GM19099 (cell line): Measurements from ENCODE around the gene GOLGA3.

Experiments used
- POLR2A ChIP-seq: IDR thresholded peaks from 3 replicates; pipeline ENCODE4 v1.6.1; 2011; ENCODE audit warnings: low read depth; ENCODE audit not compliant: insufficient read length; ENCODE audit errors: extremely low read depth

The GOLGA3 gene

DNA sequence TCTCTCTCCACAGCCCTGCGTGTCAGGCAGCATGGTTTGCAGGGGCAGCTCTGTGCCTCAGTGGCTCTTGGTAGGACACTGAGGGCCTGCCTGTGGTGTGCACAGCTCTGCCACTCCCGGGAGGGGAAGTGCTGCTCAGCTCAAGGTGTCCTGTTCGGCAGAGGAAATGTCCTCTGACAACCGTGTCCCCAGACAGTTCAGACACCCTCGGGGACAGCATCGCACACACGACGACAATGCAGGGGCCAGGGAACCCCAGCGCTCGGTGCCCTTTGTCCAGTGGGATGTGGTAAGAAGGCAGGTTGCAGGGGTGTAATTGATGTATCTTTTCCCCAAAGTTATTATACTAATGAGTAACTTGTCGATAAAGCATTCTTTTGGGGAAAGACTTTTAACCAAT lies 81.3 kb downstream of the GOLGA3 start:
- no peak for TF ChIP-seq POLR2A

DNA sequence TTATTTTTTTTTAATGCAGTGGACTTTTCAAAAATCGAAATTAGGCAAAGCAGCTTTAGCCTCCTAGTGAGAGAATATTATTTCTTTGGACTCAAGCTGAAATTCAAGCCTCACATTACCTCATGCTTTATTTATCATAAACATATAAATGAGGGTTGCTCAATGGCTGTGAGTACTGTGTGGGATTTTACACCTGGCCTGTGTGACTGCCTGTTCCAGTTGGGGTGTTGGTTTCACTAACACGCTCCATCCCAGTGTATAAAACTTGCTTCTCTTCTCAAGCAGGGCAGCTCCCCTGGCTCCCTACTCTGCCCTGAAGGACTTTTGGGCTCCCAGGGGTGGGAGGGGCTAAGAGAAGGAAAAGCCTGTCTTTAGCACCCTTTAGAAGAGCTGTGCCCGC lies 82.1 kb downstream of the GOLGA3 start:
- TF ChIP-seq POLR2A: no peak

DNA sequence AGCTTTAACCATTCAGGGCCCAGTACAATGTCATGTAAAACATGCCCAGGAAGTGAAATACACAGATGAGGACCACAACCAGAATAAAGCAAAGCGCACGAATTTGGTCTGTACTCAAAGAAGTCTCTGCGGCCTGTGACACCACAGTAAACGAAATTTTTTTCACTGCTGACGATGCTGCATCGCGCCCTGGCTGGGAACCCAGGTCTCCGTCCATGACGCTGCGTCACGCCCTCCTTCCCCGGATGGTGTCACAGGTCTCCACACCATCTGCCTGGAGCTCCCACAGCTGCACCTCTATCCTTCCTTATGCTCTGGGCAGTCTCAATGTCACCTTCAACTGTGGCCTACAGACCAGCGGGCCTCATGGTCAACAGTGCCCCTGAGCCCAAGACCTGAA lies 84.8 kb downstream of the GOLGA3 start:
- no peak for TF ChIP-seq POLR2A

DNA sequence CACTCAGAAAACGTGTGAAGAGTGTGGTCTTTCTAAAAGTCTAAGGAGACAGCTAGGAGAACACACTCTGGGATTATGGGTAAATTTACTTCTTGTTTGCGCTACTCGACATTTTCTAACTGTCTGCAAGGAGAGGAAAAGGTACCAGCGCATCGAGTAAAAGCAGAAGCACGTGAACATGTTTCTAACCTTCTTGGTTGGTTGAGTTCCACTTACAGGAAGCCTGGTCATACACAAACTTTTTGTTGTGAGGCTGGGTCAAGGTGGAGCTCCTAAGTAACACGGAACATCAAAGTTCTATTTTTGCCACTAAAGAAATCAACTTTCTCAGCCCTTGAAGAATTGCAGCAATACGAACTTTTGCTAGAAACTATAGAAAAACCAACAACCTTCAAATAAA lies 87.0 kb downstream of the GOLGA3 start:
- TF ChIP-seq POLR2A: no peak

- no peak for TF ChIP-seq POLR2A
These were observed 88.0 kb downstream of the GOLGA3 start for GRCh38 chr12:132740652-132741051.

- TF ChIP-seq POLR2A: no peak
These were observed 88.4 kb downstream of the GOLGA3 start for GRCh38 chr12:132740313-132740646.

GRCh38 chr12:132739600-132740312 lies 88.9 kb downstream of the GOLGA3 start:
- no peak for TF ChIP-seq POLR2A

DNA sequence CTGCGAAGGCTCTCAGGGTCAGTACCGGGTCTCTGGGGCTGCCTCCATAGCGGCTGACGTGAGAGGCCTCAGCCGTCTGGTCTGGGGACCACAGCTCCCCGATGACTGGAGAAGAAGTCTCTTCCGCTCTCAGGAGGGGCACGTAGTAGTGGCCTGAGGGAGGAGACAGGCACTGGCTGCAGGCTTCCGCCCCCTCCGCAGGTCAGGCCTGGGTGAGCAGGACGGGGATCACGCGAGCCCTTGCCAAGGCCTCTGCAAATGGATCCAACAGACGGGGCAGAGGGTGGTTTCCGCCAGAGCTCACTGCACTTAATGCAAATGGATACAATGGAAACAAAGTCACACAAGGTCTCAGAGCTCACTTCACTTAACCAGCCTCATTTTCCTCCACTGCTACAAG lies 91.8 kb downstream of the GOLGA3 start:
- no peak for TF ChIP-seq POLR2A

GRCh38 chr12:132736378-132736777 lies 92.3 kb downstream of the GOLGA3 start:
- TF ChIP-seq POLR2A: no peak

GRCh38 chr12:132735496-132735895 lies 93.2 kb downstream of the GOLGA3 start:
- no peak for TF ChIP-seq POLR2A

GRCh38 chr12:132734206-132734605 lies 94.5 kb downstream of the GOLGA3 start:
- TF ChIP-seq POLR2A: no peak

DNA sequence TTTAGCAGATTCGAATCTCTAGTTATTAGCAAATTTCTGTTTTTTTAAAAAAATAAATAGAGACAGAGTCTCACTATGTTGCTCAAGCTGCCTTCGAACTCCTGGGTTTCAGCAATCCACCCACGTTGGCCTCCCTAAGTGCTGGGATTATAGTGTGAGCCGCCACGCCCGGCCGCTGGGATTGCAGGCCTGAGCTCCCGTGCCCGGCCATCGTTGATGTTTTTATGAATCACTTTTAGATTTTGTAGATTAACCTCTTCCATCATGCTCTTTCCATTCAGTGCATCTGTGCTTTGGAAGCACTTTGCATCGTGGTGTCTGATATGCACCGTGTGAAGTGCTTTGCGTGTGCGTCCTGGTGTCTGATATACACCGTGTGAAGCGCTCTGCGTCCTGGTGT lies 97.1 kb downstream of the GOLGA3 start:
- no peak for TF ChIP-seq POLR2A

DNA sequence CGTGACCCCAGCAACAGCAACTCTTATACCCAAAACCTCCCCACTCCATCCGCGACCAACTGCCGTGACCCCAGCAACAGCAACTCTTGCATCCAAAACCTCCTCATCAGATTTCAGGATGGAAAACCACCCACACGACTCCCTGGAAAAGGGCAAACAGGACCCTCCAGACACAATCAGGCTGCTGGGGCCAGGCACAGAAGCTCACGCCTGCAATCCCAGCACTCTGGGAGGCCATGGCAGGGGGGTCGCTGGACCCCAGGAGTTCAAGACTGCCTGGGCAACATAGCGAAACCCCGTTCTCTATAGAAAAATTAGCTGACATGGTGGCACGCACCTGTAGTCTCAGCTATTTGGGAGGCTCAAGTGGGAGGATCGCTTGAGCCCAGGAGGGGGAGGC lies 98.3 kb downstream of the GOLGA3 start:
- no peak for TF ChIP-seq POLR2A

- no peak for TF ChIP-seq POLR2A
These were observed 98.9 kb downstream of the GOLGA3 start for GRCh38 chr12:132729541-132730320.

GRCh38 chr12:132728502-132728901 lies 100.2 kb downstream of the GOLGA3 start:
- no peak for TF ChIP-seq POLR2A

DNA sequence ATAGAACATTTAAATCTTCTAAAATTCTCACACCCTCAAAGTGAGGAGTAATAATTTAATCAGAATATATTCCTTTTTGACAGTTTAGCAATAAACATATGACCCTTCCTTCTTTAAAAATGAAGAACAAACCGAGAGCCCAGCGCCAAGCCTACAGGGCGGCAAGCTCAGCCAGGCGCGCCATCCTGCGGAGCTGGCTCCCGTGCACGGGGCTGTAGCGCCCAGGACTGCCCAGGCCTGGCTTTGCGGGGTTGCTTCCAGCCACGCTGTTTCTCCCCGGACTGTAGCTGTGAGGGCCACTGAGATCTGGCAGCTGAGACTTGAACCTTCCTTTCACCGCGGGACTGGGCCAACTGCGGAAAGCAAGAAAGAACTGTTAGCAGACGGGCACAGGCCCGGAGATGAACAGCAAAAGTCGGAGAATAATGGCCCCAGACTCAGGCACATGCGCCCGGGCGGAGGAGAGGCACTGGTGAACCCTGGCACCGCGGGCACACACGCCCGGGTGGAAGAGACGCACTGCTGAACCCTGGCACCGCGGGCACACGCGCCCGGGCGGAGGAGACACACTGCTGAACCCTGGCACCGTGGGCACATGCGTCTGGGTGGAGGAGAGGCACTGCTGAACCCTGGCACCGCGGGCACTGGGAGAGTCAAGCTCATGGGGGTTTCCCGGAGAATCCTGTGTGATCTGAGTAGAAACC lies 101.4 kb downstream of the GOLGA3 start:
- TF ChIP-seq POLR2A: no peak
